Neuronal stem cell (in vitro differentiated cells): ENCODE results near the gene TMEM132A.

Experiments
- DNase-seq: peaks from one replicate; pipeline ENCODE4 v3.0.0-alpha.2; 2013; ENCODE audit warnings: low spot score
- H2AFZ ChIP-seq: one replicate; pipeline ENCODE4 v1.6.1; 2013; ENCODE audit warnings: mild to moderate bottlenecking, low read length, inconsistent platforms
- H2AK5ac ChIP-seq: 2 replicates; pipeline ENCODE4 v1.6.1; 2013; ENCODE audit warnings: low read depth, mild to moderate bottlenecking, inconsistent platforms, low read length, moderate library complexity, mixed read lengths
- H2BK120ac ChIP-seq: 2 replicates; pipeline ENCODE4 v1.6.1; 2013; ENCODE audit warnings: low read depth, mild to moderate bottlenecking, inconsistent platforms, low read length, moderate library complexity, mixed read lengths
- H2BK12ac ChIP-seq: one replicate; pipeline ENCODE4 v1.6.1; 2013; ENCODE audit warnings: low read length, inconsistent platforms
- H2BK15ac ChIP-seq: 2 replicates; pipeline ENCODE4 v1.6.1; 2013; ENCODE audit warnings: mild to moderate bottlenecking, low read length, inconsistent platforms, mixed read lengths
- H2BK5ac ChIP-seq: one replicate; pipeline ENCODE4 v1.6.1; 2013; ENCODE audit warnings: inconsistent platforms, mild to moderate bottlenecking, low read length, moderate library complexity
- H3K14ac ChIP-seq: one replicate; pipeline ENCODE4 v1.6.1; 2013; ENCODE audit warnings: low read length, inconsistent platforms
- H3K18ac ChIP-seq: 2 replicates; pipeline ENCODE4 v1.6.1; 2013; ENCODE audit warnings: low read length, inconsistent platforms
- H3K23ac ChIP-seq: 2 replicates; pipeline ENCODE4 v1.6.1; 2013; ENCODE audit warnings: low read depth, mild to moderate bottlenecking, mixed read lengths, low read length, inconsistent platforms; ENCODE audit not compliant: poor library complexity
- H3K27ac ChIP-seq: replicated peaks from 3 replicates; pipeline ENCODE4 v1.5.1; 2013; ENCODE audit warnings: low read length, inconsistent platforms
- H3K27me3 ChIP-seq, 3 experiments: 2 replicates each; pipeline ENCODE4 v1.6.1; 2013; ENCODE audit warnings: low read length in 3 of 3, mild to moderate bottlenecking in 2 of 3, inconsistent platforms in 1 of 3, low read depth in 1 of 3, mixed read lengths in 1 of 3, moderate library complexity in 1 of 3; ENCODE audit not compliant: control insufficient read depth in 3 of 3, insufficient read depth in 3 of 3
- H3K36me3 ChIP-seq, 2 donors: replicated peaks in 1 of 2; 2 replicates each; pipeline ENCODE4 v1.6.1; 2013; ENCODE audit warnings: low read length in 2 of 2; ENCODE audit not compliant: control insufficient read depth in 2 of 2, insufficient read depth in 2 of 2
- H3K4ac ChIP-seq: 2 replicates; pipeline ENCODE4 v1.6.1; 2013; ENCODE audit warnings: inconsistent platforms, mild to moderate bottlenecking, low read length, moderate library complexity
- H3K4me1 ChIP-seq, 2 donors: 1 replicate in 1 of 2; 2 replicates in 1 of 2; pipeline ENCODE4 v1.6.1; 2013; ENCODE audit warnings: low read length in 2 of 2, low read depth in 1 of 2; ENCODE audit not compliant: control insufficient read depth in 2 of 2, insufficient read depth in 1 of 2
- H3K4me2 ChIP-seq: one replicate; pipeline ENCODE4 v1.6.1; 2013; ENCODE audit warnings: mild to moderate bottlenecking, low read length, inconsistent platforms; ENCODE audit not compliant: insufficient read depth, poor library complexity, severe bottlenecking
- H3K4me3 ChIP-seq, 2 donors: 2 replicates each; pipeline ENCODE4 v1.5.1; 2013; ENCODE audit warnings: low read length in 2 of 2, mild to moderate bottlenecking in 2 of 2, inconsistent platforms in 1 of 2, moderate library complexity in 1 of 2
- H3K79me1 ChIP-seq: one replicate; pipeline ENCODE4 v1.6.1; 2013; ENCODE audit warnings: low read depth, mild to moderate bottlenecking, inconsistent platforms, low read length, moderate library complexity
- H3K9ac ChIP-seq: one replicate; pipeline ENCODE4 v1.6.1; 2013; ENCODE audit warnings: mild to moderate bottlenecking, low read depth, low read length, inconsistent platforms; ENCODE audit not compliant: poor library complexity
- H3K9me3 ChIP-seq, 2 donors: replicated peaks in 1 of 2; 2 replicates each; pipeline versions ENCODE3 to v1.6.1; 2013; ENCODE audit warnings: low read length in 2 of 2, mild to moderate bottlenecking in 2 of 2, inconsistent platforms in 1 of 2, low read depth in 1 of 2, mixed read lengths in 1 of 2, moderate library complexity in 1 of 2; ENCODE audit not compliant: control insufficient read depth in 2 of 2, insufficient read depth in 1 of 2
- H4K8ac ChIP-seq: one replicate; pipeline ENCODE4 v1.6.1; 2013; ENCODE audit warnings: low read depth, mild to moderate bottlenecking, inconsistent platforms, low read length, moderate library complexity
- H4K91ac ChIP-seq: one replicate; pipeline ENCODE4 v1.6.1; 2013; ENCODE audit warnings: low read length, low read depth, mild to moderate bottlenecking, inconsistent platforms; ENCODE audit not compliant: poor library complexity
- WGBS, 2 donors: extraction: QIAGEN DNeasy Blood & Tissue Kit; methylation state at CpG; one replicate each; pipeline ENCODE4 v1.1.7; 2013; ENCODE audit warnings: missing lambda C conversion rate in 2 of 2, mixed read lengths in 1 of 2; ENCODE audit not compliant: insufficient read length in 2 of 2, insufficient replicate concordance in 1 of 2; ENCODE audit errors: extremely low coverage in 2 of 2; 5-methylcytosine and 5-hydroxymethylcytosine counted together

TMEM132A gene

DNA sequence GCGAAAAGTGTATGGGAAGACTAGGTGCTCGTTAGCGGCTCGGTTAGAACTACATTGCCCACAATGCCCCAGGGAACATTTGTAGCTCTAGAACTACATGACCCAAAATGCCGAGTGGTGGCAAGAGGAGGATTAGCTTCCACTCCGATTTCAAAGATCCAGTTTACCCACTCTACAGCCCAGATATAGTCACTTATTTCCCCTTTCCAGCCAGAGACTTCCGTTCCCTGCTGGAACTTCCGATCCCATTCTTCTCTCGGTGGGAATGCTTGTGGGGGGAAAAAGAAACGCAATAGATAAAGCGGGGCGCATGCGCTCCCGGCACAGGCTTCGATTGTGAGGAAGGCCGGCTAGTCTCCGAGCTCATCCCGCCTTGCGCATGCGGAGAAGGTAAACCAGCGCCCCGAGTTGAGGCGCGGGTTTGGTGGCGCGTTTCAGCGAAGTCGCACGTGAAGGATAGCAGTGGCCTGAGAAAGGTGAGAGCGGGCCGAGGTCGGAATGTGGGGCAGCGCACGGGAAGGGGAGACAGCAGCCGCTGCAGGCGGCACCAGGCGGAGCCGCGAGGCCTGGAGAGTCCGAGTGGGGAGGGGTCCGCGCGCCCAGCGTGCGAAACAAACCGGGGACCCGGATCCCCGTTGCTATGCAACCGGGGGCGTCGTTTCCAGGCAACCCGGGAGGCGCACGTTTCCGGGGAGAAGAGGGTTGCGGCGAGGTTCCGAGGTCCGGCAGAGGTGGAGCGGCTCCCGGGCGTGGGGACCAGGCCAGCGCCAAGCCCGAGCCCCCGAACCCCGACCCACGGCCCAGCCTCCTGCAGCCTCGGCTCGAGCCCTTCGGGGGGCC, 10.2 kb upstream of the TMEM132A start, which contains the start of gene TMEM109:
Gene TMEM109 (plus strand): TSS at position 366 of the 840 bp plus-strand sequence. CDS start 5,536 bp downstream, outside the sequence.
- Histone ChIP-seq H3K4me2 (peak within 1 kb of the TSS; percentile 91), H3K14ac (peak within 1 kb of the TSS; percentile 67), H2AFZ (peak within 1 kb of the TSS; percentile 97), H2AK5ac (peak within 1 kb of the TSS; percentile 54), H2BK12ac (peak within 1 kb of the TSS; percentile 79), H3K9ac (peak within 1 kb of the TSS; percentile 87), H3K36me3 (peaks cover 0 to 31% of the 10 kb centered on the region in 2 donors), H3K9me3 (no peaks in the 10 kb centered on the region), H3K27ac (peak within 1 kb of the TSS; percentile 99), H3K4me1 (peaks cover 21 to 22% of the 10 kb centered on the region in 2 donors), H2BK15ac (peak within 1 kb of the TSS; percentile 52), H4K91ac (peak within 1 kb of the TSS; percentile 1), H2BK120ac (no peak within 1 kb of the TSS), H3K79me1 (peaks cover 9% of the 10 kb centered on the region), H2BK5ac (peak within 1 kb of the TSS; percentile 79), H3K4ac (no peak within 1 kb of the TSS), H3K23ac (peak within 1 kb of the TSS; percentile 66), H3K18ac (peak within 1 kb of the TSS; percentile 97), H3K4me3 (peak within 1 kb of the TSS; percentile 82 to 88), H3K27me3 (no peaks in the 10 kb centered on the region), H4K8ac (peak within 1 kb of the TSS; percentile 33)
- no CpG with 5 or more reads among the region's 70 CpGs for WGBS, 2 donors
- DNase-seq = peak; percentile 93

DNA sequence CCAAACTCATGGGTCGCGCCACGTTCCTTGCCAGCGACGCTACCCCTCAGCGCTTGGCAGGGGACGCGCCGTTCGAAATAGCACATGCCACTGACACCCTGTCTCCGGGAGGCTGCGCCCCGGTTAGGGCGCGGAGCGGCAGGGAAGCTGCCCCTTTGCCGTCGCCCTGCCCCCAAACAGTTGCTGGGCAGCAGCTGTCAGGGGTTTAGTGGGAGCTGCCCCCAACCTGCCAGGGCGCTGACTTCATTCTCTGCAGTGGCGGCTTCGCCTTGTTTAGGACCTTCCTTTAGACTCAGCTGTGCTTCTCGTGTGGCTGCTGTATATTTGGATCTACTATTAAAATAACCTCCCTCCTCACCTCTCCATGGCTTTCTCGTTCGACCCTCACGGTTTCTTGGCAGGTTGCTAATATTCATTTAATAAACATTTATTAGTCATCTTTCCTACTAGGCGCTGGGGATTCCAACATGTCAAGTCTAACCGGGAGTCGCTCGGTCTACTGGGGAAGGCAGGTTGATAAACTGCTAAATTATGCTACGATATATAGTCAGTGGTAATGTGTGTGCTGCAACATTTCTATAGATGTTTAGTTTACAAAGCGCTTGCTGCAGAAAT, 9.5 kb upstream of the TMEM132A start:
- H3K27me3 ChIP-seq = no peaks in the 10 kb centered on the region
- H3K18ac ChIP-seq = peak overlapping the region; percentile 87
- H4K8ac ChIP-seq = no peak overlapping the region
- H3K27ac ChIP-seq = peak overlapping the region; percentile 99
- no peak for DNase-seq
- peak overlapping the region; percentile 79 for H2BK5ac ChIP-seq
- H3K14ac ChIP-seq = peak overlapping the region; percentile 67
- peaks cover 21 to 22% of the 10 kb centered on the region in 2 donors for H3K4me1 ChIP-seq
- H3K9me3 ChIP-seq = no peaks in the 10 kb centered on the region
- H2BK12ac ChIP-seq = peak overlapping the region; percentile 79
- H3K79me1 ChIP-seq = peaks cover 9% of the 10 kb centered on the region
- no peak overlapping the region for H3K4ac ChIP-seq
- H2BK15ac ChIP-seq = no peak overlapping the region
- no peak overlapping the region for H2BK120ac ChIP-seq
- H3K36me3 ChIP-seq = peaks cover 4 to 39% of the 10 kb centered on the region in 2 donors
- peak overlapping the region; percentile 87 for H3K9ac ChIP-seq
- no peak overlapping the region for H4K91ac ChIP-seq
- peak overlapping the region; percentile 91 for H3K4me2 ChIP-seq
- peak overlapping the region; percentile 82 to 88 for H3K4me3 ChIP-seq
- WGBS, 2 donors = no CpG with 5 or more reads among the region's 31 CpGs
- peak overlapping the region; percentile 97 for H2AFZ ChIP-seq
- peak overlapping the region; percentile 54 for H2AK5ac ChIP-seq
- peak overlapping the region; percentile 66 for H3K23ac ChIP-seq

DNA sequence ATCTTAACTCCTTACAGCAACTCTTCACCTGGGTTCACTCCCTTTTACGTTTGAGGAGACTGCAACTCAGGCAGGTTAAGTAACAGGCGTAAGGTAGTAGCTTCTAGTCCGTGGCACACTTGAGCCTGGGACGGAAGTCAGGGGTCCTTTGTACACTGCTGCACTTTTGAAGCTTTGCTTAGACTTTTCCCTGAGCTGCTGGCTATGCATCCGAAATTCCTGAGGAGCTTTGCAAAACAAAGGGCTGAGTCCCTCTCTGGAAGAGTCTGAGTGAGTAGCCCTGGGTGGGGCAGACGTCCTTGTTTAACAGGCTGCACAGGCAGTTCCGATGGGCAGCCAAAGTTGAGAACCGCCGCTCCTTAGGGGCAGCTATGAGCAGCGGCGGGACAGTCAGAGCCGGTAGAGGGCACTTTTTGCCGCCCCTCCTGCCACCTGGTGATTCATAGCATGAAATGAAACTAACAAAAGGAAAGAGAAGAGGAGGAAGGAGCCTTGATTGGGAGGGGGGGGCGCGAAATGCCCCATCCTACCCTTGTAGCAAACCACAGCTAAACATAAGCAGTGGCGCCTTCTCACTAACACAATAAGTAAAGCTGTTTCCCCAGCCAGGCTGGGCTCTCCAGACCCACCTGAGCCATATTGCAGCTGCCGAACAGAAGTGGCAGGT, 8.9 kb upstream of the TMEM132A start:
- H3K23ac ChIP-seq = peak overlapping the region; percentile 14
- no peak overlapping the region for H2BK5ac ChIP-seq
- peaks cover 21 to 22% of the 10 kb centered on the region in 2 donors for H3K4me1 ChIP-seq
- H2BK15ac ChIP-seq = peak overlapping the region; percentile 30
- H4K91ac ChIP-seq = no peak overlapping the region
- peak overlapping the region; percentile 38 to 82 for H3K4me3 ChIP-seq
- H3K4ac ChIP-seq = no peak overlapping the region
- H2AFZ ChIP-seq = peak overlapping the region; percentile 97
- peak overlapping the region; percentile 91 for H3K18ac ChIP-seq
- H3K79me1 ChIP-seq = peaks cover 9% of the 10 kb centered on the region
- peak overlapping the region; percentile 4 for H4K8ac ChIP-seq
- H3K4me2 ChIP-seq = peak overlapping the region; percentile 91
- H3K27me3 ChIP-seq = no peaks in the 10 kb centered on the region
- peak overlapping the region; percentile 79 for H3K9ac ChIP-seq
- peak overlapping the region; percentile 20 for H2BK120ac ChIP-seq
- H3K9me3 ChIP-seq = no peaks in the 10 kb centered on the region
- peaks cover 10 to 45% of the 10 kb centered on the region in 2 donors for H3K36me3 ChIP-seq
- no CpG with 5 or more reads among the region's 17 CpGs for WGBS, 2 donors
- H2AK5ac ChIP-seq = peak overlapping the region; percentile 91
- H2BK12ac ChIP-seq = peak overlapping the region; percentile 65
- DNase-seq = peak; percentile 77
- H3K14ac ChIP-seq = no peak overlapping the region
- peak overlapping the region; percentile 99 for H3K27ac ChIP-seq
